ENCODE data around the gene SNED1.

DNA sequence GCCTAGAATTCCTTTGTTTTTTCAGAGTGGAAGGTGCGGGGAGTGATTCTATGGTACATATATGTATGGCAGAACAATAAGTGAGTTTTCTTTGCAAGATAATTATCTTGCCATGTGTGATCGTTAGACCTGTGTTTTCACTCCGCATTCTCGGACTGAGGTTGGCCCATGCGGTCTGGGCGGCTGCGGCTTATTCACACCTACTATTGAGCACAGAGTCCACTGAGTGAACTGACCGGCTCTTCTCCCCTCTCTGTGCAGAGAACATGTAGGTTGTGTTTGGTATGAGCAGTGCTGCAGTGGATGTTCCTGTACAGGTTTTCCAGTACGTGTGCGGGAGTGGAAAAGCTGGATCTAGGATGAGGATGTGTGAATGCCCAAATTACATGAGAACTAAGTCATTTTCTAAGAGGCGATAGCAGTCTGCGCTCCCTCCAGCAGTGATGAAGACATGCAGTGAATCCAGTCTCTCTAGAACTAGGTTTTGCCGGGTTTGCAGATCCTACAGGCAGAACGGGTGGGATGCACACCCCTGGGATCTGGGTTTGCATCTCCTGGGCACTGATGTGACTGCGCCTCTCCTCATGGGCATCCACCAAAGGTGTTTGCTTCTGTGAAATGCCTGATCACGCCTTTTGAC, 76.6 kb downstream of the SNED1 start:
- TF ChIP-seq CTCF (IDR thresholded peaks at IDR 0.05; ENCODE audit: low read length) (no peak), EZH2phosphoT487 (IDR thresholded peaks at IDR 0.05; ENCODE audit: low read length) (no peak)
